Measurements from ENCODE around the gene MEIS3.
A peak's percentile ranks its signal among the peaks of the same experiment; 100 is the strongest.

MEIS3 gene

DNA sequence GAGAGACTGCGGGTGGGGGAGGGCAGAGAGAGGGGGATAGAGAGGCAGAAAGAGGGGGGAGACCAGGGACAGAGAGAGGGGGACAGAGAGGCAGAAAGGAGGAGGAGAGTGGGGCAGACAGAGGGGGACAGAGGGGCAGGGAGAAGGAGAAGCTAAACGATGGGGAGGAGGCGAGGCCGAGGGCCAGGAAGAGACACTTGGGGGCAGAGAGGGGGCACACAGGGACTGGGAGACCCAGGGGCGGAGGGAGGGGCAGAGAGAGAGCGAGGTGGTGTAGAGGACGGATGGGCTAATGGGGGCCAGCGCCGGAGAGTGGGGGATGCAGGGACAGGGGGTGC lies 666 bp downstream of the MEIS3 start:
- H3K4me3 ChIP-seq (ENCODE audit: low read depth, low read length), result no peak overlapping the region
- DNase-seq (ENCODE audit: low read depth), result no peak
- TF ChIP-seq MYC (IDR thresholded peaks at IDR 0.05; ENCODE audit: low read depth, low read length) (no peak), POLR2A (IDR thresholded peaks at IDR 0.05; ENCODE audit: extremely low read depth, insufficient read length) (no peak)
- TF ChIP-seq, protein P1, sequence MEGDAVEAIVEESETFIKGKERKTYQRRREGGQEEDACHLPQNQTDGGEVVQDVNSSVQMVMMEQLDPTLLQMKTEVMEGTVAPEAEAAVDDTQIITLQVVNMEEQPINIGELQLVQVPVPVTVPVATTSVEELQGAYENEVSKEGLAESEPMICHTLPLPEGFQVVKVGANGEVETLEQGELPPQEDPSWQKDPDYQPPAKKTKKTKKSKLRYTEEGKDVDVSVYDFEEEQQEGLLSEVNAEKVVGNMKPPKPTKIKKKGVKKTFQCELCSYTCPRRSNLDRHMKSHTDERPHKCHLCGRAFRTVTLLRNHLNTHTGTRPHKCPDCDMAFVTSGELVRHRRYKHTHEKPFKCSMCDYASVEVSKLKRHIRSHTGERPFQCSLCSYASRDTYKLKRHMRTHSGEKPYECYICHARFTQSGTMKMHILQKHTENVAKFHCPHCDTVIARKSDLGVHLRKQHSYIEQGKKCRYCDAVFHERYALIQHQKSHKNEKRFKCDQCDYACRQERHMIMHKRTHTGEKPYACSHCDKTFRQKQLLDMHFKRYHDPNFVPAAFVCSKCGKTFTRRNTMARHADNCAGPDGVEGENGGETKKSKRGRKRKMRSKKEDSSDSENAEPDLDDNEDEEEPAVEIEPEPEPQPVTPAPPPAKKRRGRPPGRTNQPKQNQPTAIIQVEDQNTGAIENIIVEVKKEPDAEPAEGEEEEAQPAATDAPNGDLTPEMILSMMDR (IDR thresholded peaks at IDR 0.05; ENCODE audit: low read depth, low read length), result no peak
- TF ChIP-seq, protein P2, sequence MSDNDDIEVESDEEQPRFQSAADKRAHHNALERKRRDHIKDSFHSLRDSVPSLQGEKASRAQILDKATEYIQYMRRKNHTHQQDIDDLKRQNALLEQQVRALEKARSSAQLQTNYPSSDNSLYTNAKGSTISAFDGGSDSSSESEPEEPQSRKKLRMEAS (IDR thresholded peaks at IDR 0.05; ENCODE audit: low read depth, low read length), result no peak

DNA sequence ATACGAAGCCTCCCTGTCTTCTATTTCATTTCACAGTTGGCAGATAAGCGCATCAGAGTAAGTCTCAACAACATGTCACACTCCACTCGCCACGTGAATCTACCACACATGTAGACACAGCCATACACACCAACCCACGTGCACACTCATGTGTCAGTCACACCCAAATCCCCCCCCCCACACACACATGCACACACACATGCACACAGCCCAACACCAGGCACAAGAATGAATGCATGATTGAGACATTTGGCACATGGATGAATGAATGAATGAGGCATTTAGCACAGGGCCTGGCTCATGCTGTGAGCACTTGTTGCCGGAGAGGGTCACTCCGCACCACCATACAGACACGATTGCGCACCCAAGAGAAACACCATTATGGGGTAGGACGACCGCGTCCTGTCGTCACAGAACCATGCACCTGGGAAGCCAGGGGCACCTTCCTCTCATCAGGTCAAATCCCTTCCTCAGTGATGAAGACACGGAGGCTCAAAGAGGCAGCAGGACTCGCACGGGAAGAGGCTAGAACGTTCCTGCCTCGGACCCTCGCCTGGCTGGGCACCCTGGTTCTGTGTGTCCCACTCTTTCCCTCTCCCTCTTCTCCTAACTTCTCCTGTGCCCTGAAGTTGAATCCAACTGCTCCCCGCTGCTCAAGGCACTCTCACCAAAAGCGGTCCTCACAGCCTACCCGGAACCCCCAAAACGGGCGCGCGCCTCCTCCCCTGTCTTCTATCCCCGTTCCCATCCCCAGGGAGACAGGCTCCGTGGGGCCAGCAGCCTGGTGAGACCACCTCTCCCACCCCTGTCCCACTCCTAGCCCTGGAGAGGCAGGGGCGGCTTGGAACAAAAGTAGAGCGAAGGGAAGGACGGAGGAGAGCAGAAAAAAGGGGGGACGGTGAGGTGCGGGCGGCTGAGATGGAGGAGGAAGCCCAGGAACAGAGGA lies 1.3 kb downstream of the MEIS3 start:
- peak; percentile 60 for DNase-seq (ENCODE audit: low read depth)
- TF ChIP-seq, protein P2 (IDR thresholded peaks at IDR 0.05; ENCODE audit: low read depth, low read length), result peak; percentile 73
- TF ChIP-seq, protein P1 (IDR thresholded peaks at IDR 0.05; ENCODE audit: low read depth, low read length), result no peak
- H3K4me3 ChIP-seq (ENCODE audit: low read depth, low read length), result no peak overlapping the region

DNA sequence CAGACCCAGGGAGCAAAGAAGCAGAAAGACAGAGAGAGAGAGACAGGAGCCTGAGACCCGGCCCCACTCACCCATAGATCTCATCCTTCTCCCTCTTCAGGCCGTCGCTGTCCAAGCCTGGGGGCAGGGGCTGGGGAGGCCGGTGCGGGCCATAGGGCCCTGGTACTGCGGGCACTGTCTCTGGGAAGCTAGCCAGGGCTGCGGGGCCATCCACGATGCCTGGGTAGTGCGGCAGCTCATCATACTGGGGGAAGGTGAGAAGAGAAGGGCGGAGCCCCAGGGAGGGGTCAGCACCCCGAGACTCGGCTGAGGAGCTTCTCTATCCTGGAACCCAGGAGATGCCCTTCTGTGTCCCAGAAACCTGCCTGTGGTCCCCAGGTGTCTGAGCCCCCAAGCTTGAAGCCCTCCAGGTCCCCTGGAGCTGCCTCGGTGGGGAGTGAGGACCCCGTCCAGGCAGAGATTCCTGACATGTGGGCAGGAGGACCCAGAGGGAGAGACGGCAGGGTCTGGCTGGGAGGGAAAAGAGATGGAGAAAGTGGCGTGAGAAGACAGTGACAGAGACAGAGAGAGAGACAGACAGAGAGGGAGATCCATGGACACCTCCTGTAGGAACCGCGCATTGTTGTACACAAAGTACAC lies 2.1 kb downstream of the MEIS3 start:
- no peak overlapping the region for H3K4me3 ChIP-seq (ENCODE audit: low read depth, low read length)
- DNase-seq (ENCODE audit: low read depth), result no peak
- TF ChIP-seq, protein P2 (IDR thresholded peaks at IDR 0.05; ENCODE audit: low read depth, low read length), result no peak

DNA sequence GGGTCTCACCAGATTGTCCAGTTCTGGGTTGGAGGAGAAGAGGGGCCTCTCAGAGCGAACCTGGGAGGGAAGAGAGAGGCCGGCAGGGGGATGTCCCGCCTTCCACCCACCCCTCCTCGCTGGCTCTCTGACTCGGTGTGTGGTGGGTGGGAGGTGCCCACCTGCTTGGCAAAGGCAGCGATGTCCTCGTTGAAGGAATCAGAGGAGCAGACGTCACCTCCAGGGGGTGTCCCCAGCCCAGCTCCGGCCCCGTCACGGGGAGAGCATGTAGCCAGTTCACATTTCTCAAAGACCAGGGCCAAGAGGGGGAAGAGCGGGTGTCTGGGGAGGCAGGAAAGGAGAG lies 2.7 kb downstream of the MEIS3 start:
- H3K4me3 ChIP-seq (ENCODE audit: low read depth, low read length), result no peak overlapping the region
- DNase-seq (ENCODE audit: low read depth), result no peak
- TF ChIP-seq, protein P1 (IDR thresholded peaks at IDR 0.05; ENCODE audit: low read depth, low read length), result no peak
- TF ChIP-seq MYC (IDR thresholded peaks at IDR 0.05; ENCODE audit: low read depth, low read length), result no peak
- TF ChIP-seq, protein P2 (IDR thresholded peaks at IDR 0.05; ENCODE audit: low read depth, low read length), result no peak
- no peak for TF ChIP-seq POLR2A (IDR thresholded peaks at IDR 0.05; ENCODE audit: extremely low read depth, insufficient read length)

DNA sequence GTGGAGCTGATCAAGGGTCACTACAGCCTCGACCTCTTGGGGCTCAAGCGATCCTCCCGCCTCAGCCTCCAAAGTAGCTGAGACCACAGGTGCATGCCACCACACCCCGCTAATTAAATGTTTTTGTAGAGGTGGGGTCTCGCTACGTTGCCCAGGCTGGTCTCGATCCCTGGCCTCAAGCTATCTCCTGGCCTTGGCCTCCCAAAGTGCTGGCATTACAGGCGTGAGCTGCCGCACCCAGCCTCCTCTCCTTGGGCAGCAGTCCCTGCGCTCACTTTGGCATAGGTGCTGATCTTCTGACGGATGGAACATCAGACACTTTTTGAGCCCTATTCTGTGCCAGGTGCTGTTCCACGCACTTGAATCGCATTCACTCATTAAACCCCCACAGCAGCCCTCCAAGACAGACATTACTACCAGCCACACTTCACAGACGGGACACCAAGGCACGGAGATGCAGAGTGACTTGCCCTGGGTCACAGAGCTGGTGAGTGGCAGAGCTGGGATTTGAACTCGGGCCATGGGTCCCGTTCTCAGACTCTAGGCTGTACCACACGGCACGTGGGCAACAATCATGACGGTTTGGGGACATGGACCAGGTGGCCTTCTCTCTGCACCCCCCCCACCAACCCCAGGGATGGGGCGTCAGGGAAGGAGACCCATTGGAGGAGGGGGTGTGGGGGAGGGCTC lies 3.2 kb downstream of the MEIS3 start:
- peak; percentile 30 for DNase-seq (ENCODE audit: low read depth)
- H3K4me3 ChIP-seq (ENCODE audit: low read depth, low read length), result no peak overlapping the region
- TF ChIP-seq, protein P1 (IDR thresholded peaks at IDR 0.05; ENCODE audit: low read depth, low read length), result no peak
- TF ChIP-seq MYC (IDR thresholded peaks at IDR 0.05; ENCODE audit: low read depth, low read length) (no peak), POLR2A (IDR thresholded peaks at IDR 0.05; ENCODE audit: extremely low read depth, insufficient read length) (no peak)
- TF ChIP-seq, protein P2 (IDR thresholded peaks at IDR 0.05; ENCODE audit: low read depth, low read length), result no peak

DNA sequence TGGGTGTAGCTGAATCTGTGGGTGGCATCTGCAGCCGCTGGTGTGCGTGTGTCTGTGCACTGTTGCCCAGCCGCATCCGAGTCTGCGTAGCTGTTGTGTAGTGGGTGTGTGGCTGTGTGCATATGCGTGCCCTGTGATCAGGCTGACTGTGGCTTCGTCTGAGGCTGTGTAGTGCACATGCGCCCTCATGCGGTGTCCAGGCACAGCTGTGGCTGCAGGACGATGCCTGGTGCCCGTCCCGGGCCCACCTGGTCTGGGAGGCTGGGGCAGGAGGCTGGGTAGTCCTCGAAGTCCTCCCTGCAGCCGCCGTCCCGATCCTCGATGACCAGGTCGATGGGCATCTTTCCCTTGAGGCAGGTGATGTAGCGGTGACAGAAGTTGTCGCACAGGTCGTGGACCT lies 4.9 kb downstream of the MEIS3 start:
- H3K4me3 ChIP-seq (ENCODE audit: low read depth, low read length), result no peak overlapping the region
- peak; percentile 89 for DNase-seq (ENCODE audit: low read depth)
- TF ChIP-seq MYC (IDR thresholded peaks at IDR 0.05; ENCODE audit: low read depth, low read length), result peak; percentile 69
- no peak for TF ChIP-seq POLR2A (IDR thresholded peaks at IDR 0.05; ENCODE audit: extremely low read depth, insufficient read length)
- TF ChIP-seq, protein P2 (IDR thresholded peaks at IDR 0.05; ENCODE audit: low read depth, low read length), result peak; percentile 89
- TF ChIP-seq, protein P1 (IDR thresholded peaks at IDR 0.05; ENCODE audit: low read depth, low read length), result peak; percentile 95
